GM12874 (cell line): ENCODE data around the gene OPHN1.

Experiments used
- TF ChIP-seq, protein P1 (sequence below): IDR thresholded peaks from 2 replicates; pipeline ENCODE4 v1.5.1; 2011; ENCODE audit warnings: low read depth, mild to moderate bottlenecking, control low read depth, low read length, moderate library complexity; ENCODE audit not compliant: insufficient read depth

The OPHN1 gene

DNA sequence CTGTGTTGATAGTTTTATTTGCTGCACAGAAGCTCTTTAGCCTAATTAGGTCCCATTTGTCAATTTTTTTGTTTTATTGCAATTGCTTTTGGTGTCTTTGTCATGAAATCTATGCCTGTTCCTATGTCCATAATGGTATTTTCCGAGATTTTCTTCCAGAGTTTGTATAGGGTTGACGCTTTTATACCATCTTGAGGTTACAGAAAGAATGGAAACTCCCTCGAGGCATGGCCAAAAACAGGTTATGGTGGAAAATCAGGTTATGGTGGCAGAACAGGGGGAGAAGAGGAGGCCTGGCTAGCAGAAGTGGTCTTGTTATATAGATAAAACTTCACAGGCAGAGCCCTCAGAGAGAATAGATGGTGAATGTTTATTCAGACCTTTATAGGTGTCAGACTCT lies 21.6 kb downstream of the OPHN1 start:
- TF ChIP-seq, protein P1, sequence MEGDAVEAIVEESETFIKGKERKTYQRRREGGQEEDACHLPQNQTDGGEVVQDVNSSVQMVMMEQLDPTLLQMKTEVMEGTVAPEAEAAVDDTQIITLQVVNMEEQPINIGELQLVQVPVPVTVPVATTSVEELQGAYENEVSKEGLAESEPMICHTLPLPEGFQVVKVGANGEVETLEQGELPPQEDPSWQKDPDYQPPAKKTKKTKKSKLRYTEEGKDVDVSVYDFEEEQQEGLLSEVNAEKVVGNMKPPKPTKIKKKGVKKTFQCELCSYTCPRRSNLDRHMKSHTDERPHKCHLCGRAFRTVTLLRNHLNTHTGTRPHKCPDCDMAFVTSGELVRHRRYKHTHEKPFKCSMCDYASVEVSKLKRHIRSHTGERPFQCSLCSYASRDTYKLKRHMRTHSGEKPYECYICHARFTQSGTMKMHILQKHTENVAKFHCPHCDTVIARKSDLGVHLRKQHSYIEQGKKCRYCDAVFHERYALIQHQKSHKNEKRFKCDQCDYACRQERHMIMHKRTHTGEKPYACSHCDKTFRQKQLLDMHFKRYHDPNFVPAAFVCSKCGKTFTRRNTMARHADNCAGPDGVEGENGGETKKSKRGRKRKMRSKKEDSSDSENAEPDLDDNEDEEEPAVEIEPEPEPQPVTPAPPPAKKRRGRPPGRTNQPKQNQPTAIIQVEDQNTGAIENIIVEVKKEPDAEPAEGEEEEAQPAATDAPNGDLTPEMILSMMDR = no peak

DNA sequence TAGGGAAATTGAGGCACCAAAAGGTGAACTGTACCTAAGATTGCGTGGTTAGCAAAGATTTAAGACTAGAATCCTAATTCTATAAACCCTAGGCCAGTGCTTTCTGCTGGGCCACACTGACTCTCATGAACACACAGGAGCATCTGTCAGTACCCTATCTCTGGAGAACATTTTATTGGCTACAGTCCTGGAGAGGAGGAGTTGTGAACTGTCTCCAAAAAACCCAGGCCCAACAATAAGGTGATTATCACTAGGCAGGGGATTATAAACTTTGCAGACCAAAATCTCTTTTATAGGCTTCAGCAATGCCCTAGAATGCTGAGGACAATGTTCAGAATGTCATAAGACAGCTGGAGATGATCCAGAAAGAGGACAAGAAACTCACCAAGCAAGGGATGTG lies 24.1 kb downstream of the OPHN1 start:
- TF ChIP-seq, protein P1 = no peak

DNA sequence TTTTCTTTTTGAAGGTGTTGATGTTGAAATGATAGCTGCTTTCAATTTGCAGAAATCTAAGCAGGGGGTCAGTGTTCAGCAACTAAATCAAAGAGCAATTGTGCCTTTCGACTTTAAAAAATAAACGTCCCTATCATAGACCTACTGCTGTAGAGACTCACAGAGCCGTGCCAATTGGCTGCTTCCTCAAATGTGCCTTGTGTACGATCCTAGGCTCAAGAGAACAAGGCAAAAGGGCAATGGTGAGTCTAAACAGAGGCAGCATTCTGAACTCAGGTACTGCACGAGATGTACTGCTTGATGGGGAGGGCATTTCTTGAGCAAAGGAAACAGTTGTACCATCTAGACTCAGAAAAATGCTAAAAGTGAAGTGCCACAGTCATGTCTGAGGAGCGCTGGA lies 29.8 kb downstream of the OPHN1 start:
- TF ChIP-seq, protein P1 = no peak

DNA sequence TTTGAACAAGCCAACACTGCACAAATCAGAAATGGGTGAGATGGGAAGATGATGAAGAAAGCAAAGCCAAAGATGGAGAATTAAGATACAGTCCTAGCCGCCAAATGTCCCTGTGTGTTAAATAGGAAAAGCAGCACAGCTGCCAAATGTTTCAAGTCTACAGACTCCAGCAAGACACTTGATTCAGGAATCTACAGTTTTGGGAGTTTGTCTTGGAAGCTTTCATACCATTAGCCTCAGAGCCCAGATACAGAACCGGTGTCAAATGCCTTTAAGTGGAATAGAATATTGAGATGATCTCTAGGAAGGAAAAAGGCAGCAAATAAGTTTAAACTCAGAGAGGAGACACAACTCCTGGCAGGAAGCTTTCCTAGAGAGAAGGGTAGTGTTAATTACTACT lies 30.3 kb downstream of the OPHN1 start:
- TF ChIP-seq, protein P1 = no peak

DNA sequence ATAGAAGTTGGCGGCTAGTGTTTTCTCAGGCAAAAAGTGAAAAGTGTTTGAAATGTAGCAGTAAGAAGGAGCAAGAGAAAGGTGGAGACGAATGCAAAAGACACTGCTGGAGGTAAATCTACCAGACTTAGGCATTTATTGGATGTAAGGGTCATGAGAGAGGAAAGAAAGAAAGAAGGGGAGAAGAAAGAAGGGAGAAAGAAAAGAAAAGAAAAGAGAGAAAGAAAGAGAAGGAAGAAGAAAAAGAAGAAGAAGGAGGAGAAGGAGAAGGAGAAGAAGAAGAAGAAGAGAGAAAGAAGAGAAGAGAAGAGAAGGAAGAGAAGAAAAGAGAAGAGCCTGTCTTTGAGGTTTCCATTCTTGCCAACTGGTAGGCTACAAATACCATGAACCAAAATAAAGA lies 31.2 kb downstream of the OPHN1 start:
- TF ChIP-seq, protein P1 = no peak

DNA sequence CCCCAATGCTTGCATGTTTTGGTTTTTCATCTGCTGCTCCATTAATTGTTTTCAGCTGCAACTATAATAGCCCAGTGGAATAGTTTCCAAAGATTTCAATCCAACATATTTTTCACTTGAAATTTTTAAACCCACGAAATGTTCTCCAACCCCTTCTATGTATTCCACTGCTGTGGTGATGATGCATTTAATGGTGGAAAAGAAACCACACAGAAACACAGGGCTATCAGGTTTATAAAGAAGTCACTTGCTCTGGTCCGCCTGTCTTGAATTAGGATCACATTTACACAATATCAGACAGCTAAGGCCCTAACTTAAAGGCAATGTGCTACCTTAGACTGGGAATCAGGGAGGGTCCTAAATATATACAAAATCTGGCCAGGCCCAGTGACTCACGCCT lies 35.0 kb downstream of the OPHN1 start:
- TF ChIP-seq, protein P1 = no peak

DNA sequence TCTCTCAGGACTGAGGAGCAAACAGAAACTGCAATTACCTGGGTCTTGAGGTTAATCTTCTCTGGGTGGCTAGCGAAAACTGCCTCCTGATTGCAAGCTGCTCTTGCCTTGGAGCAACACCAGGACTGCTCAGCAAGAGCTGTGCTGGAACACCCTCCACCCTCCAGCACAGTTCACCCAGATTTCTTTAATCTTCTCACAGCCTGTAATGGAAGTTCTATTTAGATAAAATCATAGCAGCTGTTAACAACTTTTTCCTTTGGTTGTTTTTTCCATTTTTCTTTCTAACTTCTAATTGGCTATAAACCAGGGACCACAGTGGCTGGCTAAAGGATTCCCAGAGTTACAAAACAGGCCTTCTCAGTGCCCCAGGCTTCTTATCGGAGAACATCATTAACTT lies 36.3 kb downstream of the OPHN1 start:
- TF ChIP-seq, protein P1 = no peak

DNA sequence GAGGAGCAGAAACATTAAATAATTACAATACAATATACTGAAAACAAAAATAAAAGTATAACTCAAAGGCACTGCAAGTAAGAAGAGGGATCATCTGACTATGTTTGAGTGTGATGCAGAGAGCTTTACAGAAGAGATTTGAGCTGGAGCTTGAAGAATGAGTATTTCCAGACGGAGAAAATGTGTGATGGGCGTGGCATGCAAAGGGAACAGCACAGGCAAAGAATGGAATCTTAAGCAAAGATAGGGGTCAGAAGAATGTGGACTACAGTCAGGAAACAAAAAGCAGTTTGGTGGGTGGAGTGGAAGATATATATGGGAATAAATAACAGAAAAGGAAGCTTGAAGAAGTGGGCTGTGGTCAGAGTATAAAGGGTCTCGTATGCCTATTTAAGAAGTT lies 45.5 kb downstream of the OPHN1 start:
- TF ChIP-seq, protein P1 = no peak
